NCI-H2081 (cell line): Measurements from ENCODE around the gene TWF1.
"Not testable (repeated sequence)": the region's sequence is repeated elsewhere in the genome, so short reads cannot be mapped to it uniquely, and the experiment has no call there.

Experiments
- DNase-seq, 2 experiments: peaks; one replicate each; lab custom pipeline; 2025; lab: John Stamatoyannopoulos, UW

The TWF1 gene

GRCh38 chr12:43805860-43806736 is at the start of gene TWF1:
TSS of gene TWF1 (minus strand) at chr12:43806317. CDS start at chr12:43806245, 72 bp downstream.
- peak; percentile 76 to 87 for DNase-seq

- DNase-seq: no peak
Observed at GRCh38 chr12:43852744-43853143, 46.6 kb upstream of the TWF1 start.

GRCh38 chr12:43848786-43849185 is 42.7 kb upstream of the TWF1 start:
- DNase-seq: no peak

GRCh38 chr12:43848226-43848507 is 42.0 kb upstream of the TWF1 start:
- no peak for DNase-seq

GRCh38 chr12:43847425-43848225 is 41.5 kb upstream of the TWF1 start:
- not testable (repeated sequence) for DNase-seq

GRCh38 chr12:43842259-43842658 is 36.1 kb upstream of the TWF1 start:
- no peak for DNase-seq

- DNase-seq: no peak
Observed at GRCh38 chr12:43841253-43841652, 35.1 kb upstream of the TWF1 start.

GRCh38 chr12:43840338-43840737 is 34.2 kb upstream of the TWF1 start:
- no peak for DNase-seq

GRCh38 chr12:43836475-43836989 is 30.4 kb upstream of the TWF1 start:
- peak in 1 of 2 experiments; percentile 37 for DNase-seq

GRCh38 chr12:43835656-43836474 is 29.7 kb upstream of the TWF1 start, which contains the start of gene TMEM117:
TSS of gene TMEM117 (plus strand) at chr12:43836081.
- peak; percentile 40 to 68 for DNase-seq

- DNase-seq: peak in 1 of 2 experiments; percentile 40
Observed at GRCh38 chr12:43835264-43835655, 29.1 kb upstream of the TWF1 start.

GRCh38 chr12:43832463-43833168 is 26.5 kb upstream of the TWF1 start:
- DNase-seq: no peak

GRCh38 chr12:43827093-43827492 is 21.0 kb upstream of the TWF1 start:
- no peak for DNase-seq

- no peak for DNase-seq
Observed at GRCh38 chr12:43826681-43827080, 20.6 kb upstream of the TWF1 start.

GRCh38 chr12:43824207-43824775 is 18.2 kb upstream of the TWF1 start:
- DNase-seq: no peak

- DNase-seq: no peak
Observed at GRCh38 chr12:43816168-43816567, 10.1 kb upstream of the TWF1 start.

- DNase-seq: no peak
Observed at GRCh38 chr12:43815416-43815815, 9.3 kb upstream of the TWF1 start.

- no peak for DNase-seq
Observed at GRCh38 chr12:43812926-43813325, 6.8 kb upstream of the TWF1 start.

- no peak for DNase-seq
Observed at GRCh38 chr12:43812057-43812456, 5.9 kb upstream of the TWF1 start.

GRCh38 chr12:43807386-43807785 is 1.3 kb upstream of the TWF1 start:
- no peak for DNase-seq

GRCh38 chr12:43806737-43807072 is 588 bp upstream of the TWF1 start:
- no peak for DNase-seq
